Measurements from ENCODE around the gene SLC39A3. TPM values are rescaled to one million over a fixed set of nuclear protein-coding genes. Genes with fewer than 3 reads are reported as not detected.

SLC39A3 gene
- total RNA-seq (2021; fragmentation: NEBNext Ultra II Directional; extraction: Animal tissue kit (Norgen Biotek cat#: 25700)), result 33.0 and 35.8 TPM in 2 replicates
- 52.9 and 78.1 TPM in 2 replicates for polyA plus RNA-seq (2011; rRNA removed)
- polyA plus RNA-seq (2011; cell fraction: cytosol; rRNA removed), result 55.3 TPM
- 45.8 TPM for polyA plus RNA-seq (2011; cell fraction: nucleus; rRNA removed)
- 23.4 to 34.6 TPM (median 32.4 TPM) in 4 replicates for polyA plus RNA-seq (2012, experiment 1 of 2)
- 41.0 TPM for polyA plus RNA-seq (2012, experiment 2 of 2)
- polyA plus RNA-seq (2013, experiment 1 of 2), result 40.9 TPM
- polyA plus RNA-seq (2013, experiment 2 of 2), result 51.3 TPM
- 27.0 and 46.1 TPM in 2 replicates for polyA minus RNA-seq (2011; rRNA and poly(A)+ RNA removed)
- 16.2 TPM for polyA minus RNA-seq (2011; cell fraction: cytosol; rRNA and poly(A)+ RNA removed)
- polyA minus RNA-seq (2011; cell fraction: nucleus; rRNA and poly(A)+ RNA removed), result 16.2 TPM
- long read RNA-seq, experiment 1, transcript SLC39A3-201 (3 exons, 1,502 nt), result major isoform, 21 of 40 reads
- long read RNA-seq, experiment 1, partial matches to known transcripts, result 2 of 40 reads
- long read RNA-seq, experiment 1, other reads (novel, unspliced or antisense), result 13 of 40 reads
- long read RNA-seq, experiment 2, partial matches to known transcripts, result 0 of 4 reads
- long read RNA-seq, experiment 2, other reads (novel, unspliced or antisense), result 0 of 4 reads

DNA sequence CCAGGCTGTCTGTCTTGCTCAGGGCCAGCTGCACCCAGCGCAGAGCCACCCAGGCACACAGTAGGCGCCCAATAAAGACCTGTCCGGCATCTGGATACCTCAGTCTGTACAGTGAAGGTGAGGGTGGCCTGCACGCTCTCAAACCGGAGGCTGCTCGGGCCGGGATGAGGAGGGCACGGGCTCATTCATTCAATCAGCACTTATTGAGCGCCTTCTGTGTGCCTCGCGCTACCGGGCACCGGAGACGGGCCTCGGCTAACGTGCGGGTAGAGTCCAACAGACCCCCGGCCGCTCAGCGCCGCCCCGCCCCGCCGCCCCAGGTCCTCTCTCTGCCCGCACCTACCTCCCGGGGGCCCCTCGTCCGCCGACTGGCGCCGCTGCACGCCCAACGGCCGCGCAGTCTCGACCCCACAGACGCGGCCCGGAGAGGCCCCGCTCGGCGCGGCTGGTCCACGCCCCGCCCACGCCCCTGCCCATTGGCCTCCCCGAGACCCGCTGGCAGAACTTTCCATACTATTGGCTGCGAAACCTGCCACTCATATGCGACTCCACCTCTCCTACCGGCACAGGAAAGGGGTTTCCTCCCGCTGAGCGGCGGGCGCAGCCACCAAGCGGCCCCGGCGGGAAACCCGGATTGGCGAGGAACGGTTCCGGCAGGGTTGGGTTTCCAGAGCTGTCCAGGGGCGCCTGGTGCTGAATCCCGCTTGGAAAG, at the start of gene SLC39A3:
TSS of gene SLC39A3 (minus strand) at position 416 of the 712 bp plus-strand sequence. CDS start 2,760 bp downstream, outside the sequence.
- H2BK15ac ChIP-seq (ENCODE audit: low read length), result no peak within 1 kb of the TSS
- H3K56ac ChIP-seq (replicated peaks; ENCODE audit: insufficient read length, low read depth, low read length), result no peak within 1 kb of the TSS
- peaks cover 0 to 2% of the 10 kb centered on the region in 2 experiments; a peak in 1 of 4 replicates for H3K79me2 ChIP-seq (ENCODE audit: control insufficient read depth in 1 of 2, insufficient read depth in 2 of 2, low read length in 2 of 2)
- H3K36me3 ChIP-seq (ENCODE audit: control insufficient read depth in 2 of 4, insufficient read depth in 4 of 4, low read length in 3 of 4), result peaks cover 3 to 20% (median 8%) of the 10 kb centered on the region in 4 experiments; a peak in 6 of 8 replicates
- H3K23ac ChIP-seq (ENCODE audit: insufficient read length), result no peak within 1 kb of the TSS
- peak; percentile 96 to 100 for DNase-seq (ENCODE audit: low read depth in 1 of 2, low spot score in 2 of 2)
- no peak within 1 kb of the TSS for H3K4ac ChIP-seq (replicated peaks; ENCODE audit: insufficient read length, low read depth, low read length)
- H3K4me3 ChIP-seq (ENCODE audit: extremely low read depth in 1 of 4, insufficient read depth in 2 of 4, low read depth in 3 of 4, low read length in 4 of 4), result peak within 1 kb of the TSS; percentile 79 to 96 (median 84)
- peak within 1 kb of the TSS; percentile 74 to 86 for H3K4me2 ChIP-seq (ENCODE audit: insufficient read depth in 1 of 2, low read depth in 2 of 2, low read length in 2 of 2)
- H3K27ac ChIP-seq (ENCODE audit: low read depth, low read length), result no peak within 1 kb of the TSS
- 3% methylated on average over 37 of the region's 64 CpGs; no CpG with 5 or more reads in 1 of the 2 experiments for WGBS, 2 experiments (ENCODE audit: extremely low coverage in 1 of 2, insufficient coverage in 1 of 2, insufficient read length in 1 of 2, insufficient replicate concordance in 2 of 2, low coverage in 1 of 2, low lambda C conversion rate in 2 of 2, missing lambda C conversion rate in 1 of 2)
- H2BK20ac ChIP-seq (ENCODE audit: low read length), result no peak within 1 kb of the TSS
- H4K91ac ChIP-seq (replicated peaks; ENCODE audit: insufficient read length, low read length), result no peak within 1 kb of the TSS
- no peak within 1 kb of the TSS for H3K14ac ChIP-seq (ENCODE audit: insufficient read length)
- no peaks in the 10 kb centered on the region for H3K4me1 ChIP-seq (replicated peaks in 1 of 4; ENCODE audit: control insufficient read depth in 3 of 4, insufficient read depth in 4 of 4, low read length in 3 of 4)
- H4K20me1 ChIP-seq (replicated peaks in 1 of 2; ENCODE audit: control insufficient read depth in 1 of 2, insufficient read depth in 2 of 2, low read length in 2 of 2), result peaks cover 4 to 19% of the 10 kb centered on the region in 2 experiments
- no peak within 1 kb of the TSS for H2AK5ac ChIP-seq (ENCODE audit: low read depth, low read length)
- 0 out of 2 replicates have a peak, but pooled peaks cover 5% of the 10 kb centered on the region for H3K23me2 ChIP-seq (ENCODE audit: low read depth, low read length)
- no peak within 1 kb of the TSS for H2BK5ac ChIP-seq (ENCODE audit: low read depth, low read length)
- H3K79me1 ChIP-seq (ENCODE audit: low read depth, low read length), result no peaks in the 10 kb centered on the region
- POLR2A ChIA-PET (ENCODE audit: partially characterized antibody), result interaction anchor here (0.7 to 1.7 kb wide), 12 partner anchors 11 to 263 kb away, joined by 3 to 8 read pairs (median 4); no protein-coding TSS in a partner anchor
- no peaks in the 10 kb centered on the region for H3K9me3 ChIP-seq (ENCODE audit: insufficient read depth in 2 of 2, low read depth in 1 of 2, low read length in 1 of 2)
- H2AFZ ChIP-seq (ENCODE audit: low read length), result no peak within 1 kb of the TSS
- no peak within 1 kb of the TSS for H2BK12ac ChIP-seq (ENCODE audit: low read depth, low read length)
- FAIRE-seq, result no peak
- no peak within 1 kb of the TSS for H2BK120ac ChIP-seq (replicated peaks; ENCODE audit: low read depth, low read length)
- no peak within 1 kb of the TSS; the same call in 1 of the 2 replicates for H3K18ac ChIP-seq (ENCODE audit: extremely low read depth, low read length)
- H3K27me3 ChIP-seq (replicated peaks in 1 of 4; ENCODE audit: control insufficient read depth in 3 of 4, extremely low read depth in 1 of 4, insufficient read depth in 3 of 4, low read length in 3 of 4), result no peaks in the 10 kb centered on the region
- no peak within 1 kb of the TSS for H4K5ac ChIP-seq (ENCODE audit: insufficient read length, low read depth, low read length)
- CTCF ChIA-PET (ENCODE audit: partially characterized antibody), result interaction anchor here (0.9 to 3.7 kb wide), 8 partner anchors 9 to 130 kb away, joined by 3 to 14 read pairs (median 4); no protein-coding TSS in a partner anchor
- peak within 1 kb of the TSS; percentile 76 for H4K8ac ChIP-seq (ENCODE audit: extremely low read depth, insufficient read depth, low read length)
- H3K9ac ChIP-seq (replicated peaks in 1 of 4; ENCODE audit: extremely low read depth in 1 of 4, low read depth in 3 of 4, low read length in 3 of 4), result peak within 1 kb of the TSS; percentile 14 to 44 (median 23); a peak in 6 of 7 replicates
- peak; percentile 78 for TF ChIP-seq YY1 (IDR thresholded peaks at IDR 0.05; ENCODE audit: low read depth, low read length)
- peak; percentile 33 for TF ChIP-seq KDM4A (IDR thresholded peaks at IDR 0.05; ENCODE audit: low read depth, low read length, severe bottlenecking)
- 0 out of 2 replicates have a peak, but pooled peaks have one; percentile 50 for TF ChIP-seq TAF1 (IDR thresholded peaks at IDR 0.05; ENCODE audit: low read depth, low read length)
- TF ChIP-seq POU5F1 (IDR thresholded peaks at IDR 0.05; ENCODE audit: low read depth, low read length), result peak; percentile 44; the same call in 1 of the 2 replicates
- no peak for TF ChIP-seq NRF1 (IDR thresholded peaks at IDR 0.05; ENCODE audit: low read depth, low read length)
- no peak; a peak in 1 of 3 replicates for TF ChIP-seq POLR2A (IDR thresholded peaks at IDR 0.05; ENCODE audit: control extremely low read depth in 1 of 2, low read depth in 2 of 2, low read length in 2 of 2)
- peak; percentile 61; the same call in 1 of the 2 replicates for TF ChIP-seq SRF (IDR thresholded peaks at IDR 0.05; ENCODE audit: low read depth, low read length)
- no peak for TF ChIP-seq TEAD4 (IDR thresholded peaks at IDR 0.05; ENCODE audit: low read depth, low read length)
- TF ChIP-seq EGR1 (IDR thresholded peaks at IDR 0.05; ENCODE audit: borderline replicate concordance, low read depth, low read length), result peak; percentile 78

Data from H1 (cell line).